ENCODE results near the gene JAZF1. TPM values are rescaled to one million over a fixed set of nuclear protein-coding genes. Genes with fewer than 3 reads are reported as not detected.

Gene JAZF1
- total RNA-seq, 1 experiment from 2014 or later = 9.1 TPM

- no peak overlapping the region for H2BK15ac ChIP-seq (ENCODE audit: low read depth, low read length)
- DNase-seq = no peak
- no peak overlapping the region for H2BK12ac ChIP-seq (ENCODE audit: insufficient read length, low read depth, low read length)
- Mint-ChIP-seq H3K9me3 (no peaks in the 10 kb centered on the region), H3K27me3 (ENCODE audit: low read depth) (no peaks in the 10 kb centered on the region), H3K27ac (peak overlapping the region in 1 of 3 experiments; percentile 40; a peak in 1 of 7 replicates), H3K4me3 (no peak overlapping the region), H3K36me3 (ENCODE audit: insufficient read depth in 1 of 3, low read depth in 3 of 3) (peaks cover 0 to 11% (median 3%) of the 10 kb centered on the region in 3 experiments; a peak in 4 of 7 replicates), H3K4me1 (no peaks in the 10 kb centered on the region)
- H4K8ac ChIP-seq (replicated peaks; ENCODE audit: insufficient read length, low read depth, low read length) = no peak overlapping the region
- no peak overlapping the region for H3K18ac ChIP-seq (ENCODE audit: insufficient read length, low read depth, low read length)
- no peak overlapping the region for H4K91ac ChIP-seq (ENCODE audit: insufficient read length, low read depth, low read length)
- no peak overlapping the region for H3T11ph ChIP-seq (ENCODE audit: low read length)
- H3K79me1 ChIP-seq (ENCODE audit: insufficient read depth, low read depth, low read length, poor library complexity, severe bottlenecking) = no peaks in the 10 kb centered on the region
- no peak overlapping the region for H2AK5ac ChIP-seq (ENCODE audit: insufficient read length, low read length)
- no peak overlapping the region for H3K4ac ChIP-seq (ENCODE audit: low read depth, low read length)
- no peaks in the 10 kb centered on the region for H4K20me1 ChIP-seq (ENCODE audit: control insufficient read depth, insufficient read depth, insufficient read length)
- H3K9ac ChIP-seq (ENCODE audit: extremely low read depth, insufficient read length, low read length) = no peak overlapping the region
- no peak overlapping the region for H3K4me2 ChIP-seq (ENCODE audit: insufficient read depth, insufficient read length, low read length)
- no CpG with 5 or more reads among the region's 5 CpGs for WGBS (ENCODE audit: extremely low coverage, insufficient read length, low lambda C conversion rate)
- no peaks in the 10 kb centered on the region for H3K23me2 ChIP-seq (ENCODE audit: insufficient read length, low read depth, low read length, poor library complexity, severe bottlenecking)
- H3K4me1 ChIP-seq (ENCODE audit: insufficient read depth, low read length) = no peaks in the 10 kb centered on the region
- H3K9me3 ChIP-seq (ENCODE audit: control insufficient read depth, low read depth, low read length) = no peaks in the 10 kb centered on the region
- H2BK5ac ChIP-seq (ENCODE audit: insufficient read length, low read length) = no peak overlapping the region
- TF ChIP-seq, protein P1, sequence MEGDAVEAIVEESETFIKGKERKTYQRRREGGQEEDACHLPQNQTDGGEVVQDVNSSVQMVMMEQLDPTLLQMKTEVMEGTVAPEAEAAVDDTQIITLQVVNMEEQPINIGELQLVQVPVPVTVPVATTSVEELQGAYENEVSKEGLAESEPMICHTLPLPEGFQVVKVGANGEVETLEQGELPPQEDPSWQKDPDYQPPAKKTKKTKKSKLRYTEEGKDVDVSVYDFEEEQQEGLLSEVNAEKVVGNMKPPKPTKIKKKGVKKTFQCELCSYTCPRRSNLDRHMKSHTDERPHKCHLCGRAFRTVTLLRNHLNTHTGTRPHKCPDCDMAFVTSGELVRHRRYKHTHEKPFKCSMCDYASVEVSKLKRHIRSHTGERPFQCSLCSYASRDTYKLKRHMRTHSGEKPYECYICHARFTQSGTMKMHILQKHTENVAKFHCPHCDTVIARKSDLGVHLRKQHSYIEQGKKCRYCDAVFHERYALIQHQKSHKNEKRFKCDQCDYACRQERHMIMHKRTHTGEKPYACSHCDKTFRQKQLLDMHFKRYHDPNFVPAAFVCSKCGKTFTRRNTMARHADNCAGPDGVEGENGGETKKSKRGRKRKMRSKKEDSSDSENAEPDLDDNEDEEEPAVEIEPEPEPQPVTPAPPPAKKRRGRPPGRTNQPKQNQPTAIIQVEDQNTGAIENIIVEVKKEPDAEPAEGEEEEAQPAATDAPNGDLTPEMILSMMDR (conservative IDR thresholded peaks at IDR 0.05) = no peak
- no peaks in the 10 kb centered on the region for H3K27me3 ChIP-seq (ENCODE audit: insufficient read depth, low read length)
- no peak overlapping the region for H4K5ac ChIP-seq (ENCODE audit: insufficient read length, low read depth, low read length)
- no peak overlapping the region for H2BK120ac ChIP-seq (ENCODE audit: low read depth, low read length, poor library complexity, severe bottlenecking)
- no peak overlapping the region for H3K14ac ChIP-seq (ENCODE audit: insufficient read depth, low read length)
- H3K27ac ChIP-seq (ENCODE audit: insufficient read length, low read depth, low read length) = no peak overlapping the region
- H2AFZ ChIP-seq (ENCODE audit: low read length) = no peak overlapping the region
- H2BK20ac ChIP-seq (ENCODE audit: low read depth, low read length, poor library complexity, severe bottlenecking) = no peak overlapping the region
- H3K79me2 ChIP-seq (ENCODE audit: insufficient read depth, low read length) = no peaks in the 10 kb centered on the region
- no peak overlapping the region for H3K56ac ChIP-seq (ENCODE audit: insufficient read length, low read depth, low read length)
- H3K23ac ChIP-seq (ENCODE audit: insufficient read length, low read depth, low read length) = no peak overlapping the region
Measured at GRCh38 chr7:27826357-27826756, 354.2 kb downstream of the JAZF1 start.
